Stimulated activated naive CD8-positive, alpha-beta T cell treated with anti-CD3 and anti-CD28 coated beads, Interleukin-15, amount 100 ng/mL, for 72 hours (primary cell): ENCODE data around the gene EFR3B.
"Not testable (repeated sequence)": the region's sequence is repeated elsewhere in the genome, so short reads cannot be mapped to it uniquely, and the experiment has no call there.

ENCODE experiments used
- ATAC-seq: fragments of 150-1000 bp; cut with Tn5 transposase; 2 replicates; pipeline ENCODE4 v1.10.0; 2021; ENCODE audit warnings: mild to moderate bottlenecking, moderate library complexity
- DNase-seq, 2 donors: peaks; one replicate each; pipeline ENCODE4 v3.0.0; 2021 to 2022
- H3K27ac Mint-ChIP-seq, 2 donors: one replicate each; pipeline ENCODE4 v1.8.0; 2022; ENCODE audit warnings: mild to moderate bottlenecking in 2 of 2, mixed read lengths in 2 of 2, moderate library complexity in 2 of 2
- H3K27me3 Mint-ChIP-seq: one replicate; pipeline ENCODE4 v1.8.0; 2022; ENCODE audit warnings: mixed read lengths
- H3K4me1 Mint-ChIP-seq: one replicate; pipeline ENCODE4 v1.8.0; 2022; ENCODE audit warnings: mild to moderate bottlenecking, mixed read lengths
- H3K4me3 Mint-ChIP-seq, 2 donors: one replicate each; pipeline ENCODE4 v1.8.0; 2022; ENCODE audit warnings: mild to moderate bottlenecking in 2 of 2, mixed read lengths in 2 of 2, moderate library complexity in 1 of 2
- H3K9me3 Mint-ChIP-seq, 2 donors: one replicate each; pipeline ENCODE4 v1.8.0; 2022; ENCODE audit warnings: mixed read lengths in 2 of 2

The EFR3B gene

GRCh38 chr2:25077789-25078169, 35.9 kb downstream of the EFR3B start:
- no peak for DNase-seq
- peaks cover 35% of the 10 kb centered on the region for H3K27me3 Mint-ChIP-seq
- H3K4me3 Mint-ChIP-seq, result no peak overlapping the region
- H3K9me3 Mint-ChIP-seq, result no peaks in the 10 kb centered on the region
- no peaks in the 10 kb centered on the region for H3K4me1 Mint-ChIP-seq
- no peak for ATAC-seq
- H3K27ac Mint-ChIP-seq, result no peak overlapping the region

- DNase-seq, result no peak
These were observed 36.5 kb downstream of the EFR3B start for GRCh38 chr2:25078170-25079049.

GRCh38 chr2:25079050-25079635, 37.3 kb downstream of the EFR3B start:
- Mint-ChIP-seq H3K4me3 (no peak overlapping the region), H3K9me3 (no peaks in the 10 kb centered on the region), H3K27me3 (peaks cover 36% of the 10 kb centered on the region), H3K27ac (no peak overlapping the region), H3K4me1 (no peaks in the 10 kb centered on the region)
- no peak for DNase-seq
- ATAC-seq, result no peak

More at GRCh38 chr2:25078170-25079049, 36.5 kb downstream of the EFR3B start:
- H3K27me3 Mint-ChIP-seq, result peaks cover 36% of the 10 kb centered on the region
- no peaks in the 10 kb centered on the region for H3K4me1 Mint-ChIP-seq
- ATAC-seq, result no peak
- H3K4me3 Mint-ChIP-seq, result no peak overlapping the region
- no peaks in the 10 kb centered on the region for H3K9me3 Mint-ChIP-seq
- no peak overlapping the region for H3K27ac Mint-ChIP-seq

GRCh38 chr2:25081237-25081790, 39.4 kb downstream of the EFR3B start:
- ATAC-seq (no peak), DNase-seq (no peak)
- Mint-ChIP-seq H3K27me3 (peaks cover 35% of the 10 kb centered on the region), H3K4me3 (no peak overlapping the region), H3K9me3 (no peaks in the 10 kb centered on the region), H3K27ac (no peak overlapping the region), H3K4me1 (no peaks in the 10 kb centered on the region)

- H3K27ac Mint-ChIP-seq, result no peak overlapping the region
- H3K27me3 Mint-ChIP-seq, result peaks cover 27% of the 10 kb centered on the region
- no peaks in the 10 kb centered on the region for H3K9me3 Mint-ChIP-seq
- H3K4me1 Mint-ChIP-seq, result no peaks in the 10 kb centered on the region
- no peak for DNase-seq
- H3K4me3 Mint-ChIP-seq, result no peak overlapping the region
- no peak for ATAC-seq
These were observed 40.2 kb downstream of the EFR3B start for GRCh38 chr2:25082002-25082622.

GRCh38 chr2:25085761-25086560, 44.1 kb downstream of the EFR3B start:
- DNase-seq, result no peak
- Mint-ChIP-seq H3K9me3 (no peaks in the 10 kb centered on the region), H3K27ac (no peak overlapping the region), H3K27me3 (peaks cover 12% of the 10 kb centered on the region), H3K4me3 (no peak overlapping the region), H3K4me1 (no peaks in the 10 kb centered on the region)
- no peak for ATAC-seq

- peak overlapping the region in 1 of 2 donors; percentile 24 for H3K27ac Mint-ChIP-seq
- H3K27me3 Mint-ChIP-seq, result no peaks in the 10 kb centered on the region
- no peaks in the 10 kb centered on the region for H3K4me1 Mint-ChIP-seq
- no peak overlapping the region for H3K4me3 Mint-ChIP-seq
- DNase-seq, result no peak
- no peak for ATAC-seq
- no peaks in the 10 kb centered on the region for H3K9me3 Mint-ChIP-seq
These were observed 47.1 kb downstream of the EFR3B start for GRCh38 chr2:25088817-25089516.

GRCh38 chr2:25089605-25090315, 47.9 kb downstream of the EFR3B start:
- no peak overlapping the region for H3K4me3 Mint-ChIP-seq
- no peaks in the 10 kb centered on the region for H3K9me3 Mint-ChIP-seq
- DNase-seq (no peak), ATAC-seq (no peak)
- H3K4me1 Mint-ChIP-seq, result no peaks in the 10 kb centered on the region
- H3K27me3 Mint-ChIP-seq, result no peaks in the 10 kb centered on the region
- no peak overlapping the region for H3K27ac Mint-ChIP-seq

- Mint-ChIP-seq H3K9me3 (no peaks in the 10 kb centered on the region), H3K27me3 (no peaks in the 10 kb centered on the region), H3K4me1 (no peaks in the 10 kb centered on the region), H3K4me3 (no peak overlapping the region), H3K27ac (no peak overlapping the region)
- no peak for DNase-seq
- ATAC-seq, result no peak
These were observed 48.9 kb downstream of the EFR3B start for GRCh38 chr2:25090801-25091200.

GRCh38 chr2:25091265-25091664, 49.4 kb downstream of the EFR3B start:
- Mint-ChIP-seq H3K4me3 (no peak overlapping the region), H3K27ac (peak overlapping the region in 1 of 2 donors; percentile 72), H3K4me1 (no peaks in the 10 kb centered on the region), H3K27me3 (no peaks in the 10 kb centered on the region), H3K9me3 (no peaks in the 10 kb centered on the region)
- no peak for ATAC-seq
- DNase-seq, result no peak

- Mint-ChIP-seq H3K4me3 (no peak overlapping the region), H3K27ac (peak overlapping the region in 1 of 2 donors; percentile 7), H3K9me3 (peaks cover 8 to 25% of the 10 kb centered on the region in 2 donors), H3K4me1 (peaks cover 14% of the 10 kb centered on the region), H3K27me3 (no peaks in the 10 kb centered on the region)
- DNase-seq (no peak), ATAC-seq (no peak)
These were observed 56.2 kb downstream of the EFR3B start for GRCh38 chr2:25098056-25098455.

- peaks cover 16% of the 10 kb centered on the region for H3K4me1 Mint-ChIP-seq
- no peak overlapping the region for H3K4me3 Mint-ChIP-seq
- no peaks in the 10 kb centered on the region for H3K27me3 Mint-ChIP-seq
- ATAC-seq, result no peak
- DNase-seq, result no peak
- H3K27ac Mint-ChIP-seq, result no peak overlapping the region
- H3K9me3 Mint-ChIP-seq, result peaks cover 8 to 28% of the 10 kb centered on the region in 2 donors
These were observed 57.0 kb downstream of the EFR3B start for GRCh38 chr2:25098670-25099486.

GRCh38 chr2:25102352-25102751, 60.5 kb downstream of the EFR3B start:
- peaks cover 16% of the 10 kb centered on the region for H3K4me1 Mint-ChIP-seq
- DNase-seq, result peak in 1 of 2 donors; percentile 19
- H3K27ac Mint-ChIP-seq, H3K4me3 Mint-ChIP-seq, H3K27me3 Mint-ChIP-seq: not testable (repeated sequence)
- peaks cover 8 to 28% of the 10 kb centered on the region in 2 donors for H3K9me3 Mint-ChIP-seq
- ATAC-seq, result peak; percentile 79
